OCI-LY3 (cell line): Measurements from ENCODE around the gene PPM1N.

Experiments
- CTCF ChIP-seq: fragments of 200-600, 300-600 bp; sonication (generic); IDR thresholded peaks from 2 replicates; pipeline ENCODE4 v1.5.1; 2014; ENCODE audit warnings: antibody characterized with exemption, low read length, low read depth
- EZH2phosphoT487 ChIP-seq: fragments of 200-600 bp; shearing (Covaris generic); IDR thresholded peaks from 2 replicates; pipeline ENCODE4 v1.6.1; 2018; ENCODE audit warnings: antibody characterized with exemption, mixed run types, low read depth

- no peak for TF ChIP-seq CTCF
- no peak for TF ChIP-seq EZH2phosphoT487
These were observed at the start of gene PPM1N for GRCh38 chr19:45498411-45499195.
